Measurements from ENCODE around the gene PDE6A.

GRCh38 chr5:149937610-149938009, 7.0 kb downstream of the PDE6A start:
- TF ChIP-seq POLR2AphosphoS5 (IDR thresholded peaks at IDR 0.05; ENCODE audit: insufficient read depth, low read depth, low read length), result no peak
- TF ChIP-seq, protein P1, sequence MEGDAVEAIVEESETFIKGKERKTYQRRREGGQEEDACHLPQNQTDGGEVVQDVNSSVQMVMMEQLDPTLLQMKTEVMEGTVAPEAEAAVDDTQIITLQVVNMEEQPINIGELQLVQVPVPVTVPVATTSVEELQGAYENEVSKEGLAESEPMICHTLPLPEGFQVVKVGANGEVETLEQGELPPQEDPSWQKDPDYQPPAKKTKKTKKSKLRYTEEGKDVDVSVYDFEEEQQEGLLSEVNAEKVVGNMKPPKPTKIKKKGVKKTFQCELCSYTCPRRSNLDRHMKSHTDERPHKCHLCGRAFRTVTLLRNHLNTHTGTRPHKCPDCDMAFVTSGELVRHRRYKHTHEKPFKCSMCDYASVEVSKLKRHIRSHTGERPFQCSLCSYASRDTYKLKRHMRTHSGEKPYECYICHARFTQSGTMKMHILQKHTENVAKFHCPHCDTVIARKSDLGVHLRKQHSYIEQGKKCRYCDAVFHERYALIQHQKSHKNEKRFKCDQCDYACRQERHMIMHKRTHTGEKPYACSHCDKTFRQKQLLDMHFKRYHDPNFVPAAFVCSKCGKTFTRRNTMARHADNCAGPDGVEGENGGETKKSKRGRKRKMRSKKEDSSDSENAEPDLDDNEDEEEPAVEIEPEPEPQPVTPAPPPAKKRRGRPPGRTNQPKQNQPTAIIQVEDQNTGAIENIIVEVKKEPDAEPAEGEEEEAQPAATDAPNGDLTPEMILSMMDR (IDR thresholded peaks at IDR 0.05; ENCODE audit: extremely low read depth in 1 of 2, insufficient read depth in 1 of 2, low read depth in 1 of 2, low read length in 2 of 2), result no peak
